HG02852 (cell line): ENCODE data around the gene CCDC178.

Source experiments
- ATAC-seq: cut with Tn5 transposase; IDR thresholded peaks from one replicate; pipeline ENCODE4 v1.9.1; 2021; ENCODE audit warnings: mild to moderate bottlenecking, moderate library complexity; ENCODE audit not compliant: unreplicated experiment

Gene CCDC178

GRCh38 chr18:33135951-33136660 lies 304.4 kb downstream of the CCDC178 start:
- no peak for ATAC-seq

DNA sequence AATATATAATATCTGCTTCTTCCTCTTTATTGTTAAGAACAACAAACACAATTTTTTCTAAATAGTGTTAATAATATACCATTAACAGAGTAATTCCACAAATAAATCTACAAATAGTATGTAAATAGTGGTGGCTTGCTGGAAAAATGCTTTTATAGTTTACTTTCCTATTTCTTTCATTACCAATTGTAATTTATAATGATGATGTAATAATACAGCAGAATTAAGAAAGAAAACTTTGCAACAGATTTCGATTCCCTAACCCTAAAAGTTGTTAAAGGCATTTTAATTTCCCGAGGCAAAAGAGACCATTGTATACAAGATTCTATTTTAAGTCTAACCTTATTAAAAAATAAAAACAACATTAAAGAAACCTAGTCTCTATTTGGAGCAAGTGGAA lies 307.9 kb downstream of the CCDC178 start:
- ATAC-seq, result no peak

GRCh38 chr18:33128581-33128980 lies 311.9 kb downstream of the CCDC178 start:
- ATAC-seq, result no peak

DNA sequence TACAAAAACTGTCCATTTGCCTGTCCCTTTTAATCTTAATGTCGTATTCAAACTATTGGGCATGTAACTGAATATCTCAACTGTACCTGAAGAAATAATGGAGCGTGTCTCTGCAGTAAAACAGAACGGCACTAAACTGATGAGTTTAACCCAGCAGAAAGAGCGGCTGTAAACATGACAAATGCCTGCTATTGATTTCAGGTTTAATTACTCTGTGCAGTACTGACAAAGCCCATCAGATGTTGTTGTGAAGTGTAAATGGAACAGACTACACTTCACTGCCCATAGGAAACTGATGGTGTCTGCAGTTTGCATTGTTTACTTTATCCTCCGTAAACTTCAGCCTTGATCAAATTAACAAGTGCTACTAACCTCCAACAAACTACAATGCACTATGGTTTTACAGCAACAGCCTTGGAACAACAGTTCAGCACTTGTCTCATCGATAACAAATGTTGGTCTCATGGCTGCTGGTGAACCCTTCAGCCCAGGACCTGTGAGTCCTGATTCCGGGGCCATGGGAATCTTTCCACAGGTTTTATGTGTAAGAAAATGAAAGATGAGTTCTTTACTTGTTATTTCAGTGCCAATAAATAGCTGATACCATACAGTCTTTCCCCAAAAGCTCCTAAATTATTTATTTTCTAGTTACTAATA lies 316.5 kb downstream of the CCDC178 start:
- ATAC-seq, result no peak

DNA sequence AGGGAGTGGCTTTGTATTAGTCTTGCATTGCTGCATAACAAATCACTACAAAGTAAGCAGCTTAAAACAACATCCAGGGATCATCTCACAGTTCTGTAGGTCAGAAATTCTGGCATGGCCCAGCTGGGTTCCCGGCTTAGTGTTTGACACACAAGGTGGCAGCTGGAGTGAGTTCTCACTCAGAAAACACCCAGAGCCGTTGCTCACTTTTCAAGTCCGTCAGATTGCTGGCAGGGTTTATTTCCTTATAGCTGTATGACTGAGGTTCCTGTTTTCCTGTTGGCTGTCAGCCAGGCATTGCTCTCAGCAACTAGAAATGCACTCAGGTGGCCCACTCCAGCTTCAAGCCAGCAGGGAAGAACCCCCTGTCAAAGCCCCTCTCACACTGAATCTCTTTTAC lies 324.1 kb downstream of the CCDC178 start:
- no peak for ATAC-seq

GRCh38 chr18:33115917-33116316 lies 324.6 kb downstream of the CCDC178 start:
- ATAC-seq, result no peak

GRCh38 chr18:33115476-33115875 lies 325.0 kb downstream of the CCDC178 start:
- ATAC-seq, result no peak

- ATAC-seq, result no peak
Observed at GRCh38 chr18:33114749-33115148, 325.8 kb downstream of the CCDC178 start.

GRCh38 chr18:33113416-33113815 lies 327.1 kb downstream of the CCDC178 start:
- ATAC-seq, result no peak

DNA sequence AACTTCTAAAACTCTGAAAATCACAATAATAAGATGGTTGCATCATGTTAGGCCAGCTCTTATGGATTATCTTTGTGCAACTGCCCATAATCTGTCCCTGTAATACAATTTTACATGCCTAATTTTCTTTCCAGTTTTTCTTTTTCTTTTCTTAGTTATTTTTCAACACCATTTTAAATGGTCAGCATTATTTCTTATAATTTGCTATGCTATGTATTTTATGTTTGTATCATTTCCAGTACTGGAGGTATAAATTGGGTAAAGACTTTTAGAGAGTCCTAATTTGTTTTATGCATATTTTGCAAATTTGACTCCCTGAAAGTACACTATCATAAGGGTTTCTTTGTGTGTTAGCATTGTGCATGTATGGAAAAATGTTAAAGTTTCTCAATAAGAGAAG lies 333.0 kb downstream of the CCDC178 start:
- no peak for ATAC-seq

DNA sequence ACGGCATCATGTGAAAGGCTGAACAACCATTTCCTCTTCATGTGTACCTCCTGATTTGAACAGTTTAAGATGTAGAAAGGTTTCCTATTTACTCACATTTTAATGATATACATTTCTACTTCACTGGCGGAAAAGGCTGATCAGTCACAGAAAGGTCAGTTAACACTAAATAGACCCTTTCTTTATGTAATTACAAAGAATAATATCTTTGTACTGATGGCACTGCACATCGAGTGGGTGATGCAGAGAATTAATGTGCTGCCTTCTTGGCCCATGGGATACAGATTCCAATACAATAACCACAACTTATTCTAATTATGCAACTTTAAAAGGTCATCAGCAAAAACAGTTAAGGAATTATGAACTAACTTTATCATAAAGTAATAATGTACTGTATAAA lies 339.2 kb downstream of the CCDC178 start:
- no peak for ATAC-seq

GRCh38 chr18:33099626-33100025 lies 340.9 kb downstream of the CCDC178 start:
- no peak for ATAC-seq

DNA sequence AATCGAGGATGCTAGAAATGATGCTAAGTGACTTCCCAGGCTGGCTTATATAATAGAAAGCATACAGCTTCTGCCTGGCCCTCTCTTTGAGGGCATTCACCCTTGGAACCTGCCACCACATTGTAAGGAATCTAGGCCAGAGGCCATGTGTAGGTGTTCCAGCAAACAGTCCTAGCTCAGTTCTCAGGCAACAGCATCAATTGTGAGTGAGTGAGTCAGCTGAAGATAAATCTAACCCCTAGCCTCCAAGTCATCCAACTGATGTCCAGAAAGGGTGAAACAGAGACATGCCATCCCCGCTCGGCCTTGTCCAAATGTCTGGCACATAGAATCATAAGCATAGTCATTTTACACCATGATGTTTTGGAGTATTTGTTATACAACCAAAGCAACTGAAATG lies 343.4 kb downstream of the CCDC178 start:
- ATAC-seq, result no peak

DNA sequence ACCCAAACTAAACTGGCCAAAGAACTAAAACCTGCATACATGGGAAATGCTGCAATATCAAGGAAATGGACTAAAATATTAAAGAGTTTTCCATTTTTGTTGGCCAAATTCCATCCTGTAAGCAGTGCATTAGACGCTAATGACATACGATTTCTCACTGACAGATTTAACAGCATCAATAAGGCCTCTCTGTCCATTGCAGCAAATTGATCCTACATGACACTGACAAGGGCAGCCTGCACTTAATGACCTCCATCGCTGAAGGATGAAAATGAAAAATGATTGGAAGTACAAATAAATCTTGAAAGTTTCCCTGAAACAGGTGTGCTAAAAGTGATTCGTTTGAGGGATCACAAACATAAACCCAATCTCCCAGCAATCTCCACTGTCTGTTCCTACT lies 350.1 kb downstream of the CCDC178 start:
- ATAC-seq, result no peak

DNA sequence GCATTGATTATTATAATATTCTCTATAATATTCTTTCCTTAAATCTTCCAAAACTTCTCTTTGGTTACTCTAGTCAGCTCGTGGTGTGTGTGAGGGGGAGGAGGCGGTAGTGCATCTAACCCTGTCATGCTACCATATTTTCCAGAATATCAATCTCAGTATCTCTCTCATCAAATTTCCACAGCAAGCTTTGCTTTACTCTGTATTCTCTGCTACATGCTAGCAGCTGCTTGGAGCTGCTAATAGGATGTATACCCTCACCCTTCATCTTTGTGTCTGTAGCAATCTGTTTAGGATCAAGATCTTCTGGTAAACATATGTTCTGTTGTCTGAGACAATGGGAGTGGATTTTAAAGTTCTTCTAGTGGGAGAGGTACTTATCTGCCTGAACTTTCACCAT lies 363.9 kb downstream of the CCDC178 start:
- no peak for ATAC-seq

- no peak for ATAC-seq
Observed at GRCh38 chr18:33074125-33074524, 366.4 kb downstream of the CCDC178 start.

DNA sequence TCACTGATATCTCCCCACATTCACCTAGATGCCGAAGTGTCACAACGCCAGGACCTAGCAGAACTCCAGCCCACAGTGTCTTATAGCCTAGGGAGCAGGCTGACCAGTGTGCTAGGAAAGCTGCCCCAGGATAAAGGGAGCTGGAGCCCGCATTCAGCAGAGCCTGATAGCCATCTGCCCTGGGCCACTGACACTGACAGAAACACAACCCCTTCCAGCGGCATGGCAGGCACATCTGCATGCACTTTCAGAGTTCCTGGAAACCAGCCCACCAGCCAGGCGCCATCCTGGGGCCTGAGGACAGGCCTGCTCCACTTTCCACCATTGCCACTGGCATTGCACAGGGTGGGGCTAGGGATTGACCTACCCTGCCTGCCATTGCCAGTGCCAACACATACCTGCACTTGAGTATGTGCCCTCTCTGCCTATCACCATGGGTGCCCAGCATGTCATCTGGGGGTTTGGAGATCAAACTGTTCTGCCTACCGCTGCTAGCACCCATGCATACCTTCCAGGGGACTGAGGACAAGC lies 377.6 kb downstream of the CCDC178 start:
- no peak for ATAC-seq

DNA sequence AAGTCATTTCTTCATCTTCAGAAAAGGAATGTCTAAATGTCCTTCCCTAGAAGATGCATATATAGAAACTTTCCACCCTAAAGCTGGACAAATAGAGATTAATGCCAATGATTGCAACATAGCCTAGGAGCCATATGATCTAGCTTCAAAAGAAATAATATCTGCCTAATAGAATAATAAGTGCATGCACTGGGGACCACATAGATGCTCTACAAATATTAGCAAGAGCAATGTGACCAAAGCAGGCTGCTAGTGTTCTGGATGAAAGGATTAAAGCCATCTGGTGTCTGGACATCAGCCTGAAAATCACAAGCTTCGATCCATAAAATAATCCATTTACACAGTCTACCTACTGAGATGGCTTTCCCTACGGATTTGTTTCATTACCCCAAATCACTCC lies 387.6 kb downstream of the CCDC178 start:
- ATAC-seq, result no peak

GRCh38 chr18:33051407-33051806 lies 389.1 kb downstream of the CCDC178 start:
- no peak for ATAC-seq

- no peak for ATAC-seq
Observed at GRCh38 chr18:33040213-33040612, 400.3 kb downstream of the CCDC178 start.

DNA sequence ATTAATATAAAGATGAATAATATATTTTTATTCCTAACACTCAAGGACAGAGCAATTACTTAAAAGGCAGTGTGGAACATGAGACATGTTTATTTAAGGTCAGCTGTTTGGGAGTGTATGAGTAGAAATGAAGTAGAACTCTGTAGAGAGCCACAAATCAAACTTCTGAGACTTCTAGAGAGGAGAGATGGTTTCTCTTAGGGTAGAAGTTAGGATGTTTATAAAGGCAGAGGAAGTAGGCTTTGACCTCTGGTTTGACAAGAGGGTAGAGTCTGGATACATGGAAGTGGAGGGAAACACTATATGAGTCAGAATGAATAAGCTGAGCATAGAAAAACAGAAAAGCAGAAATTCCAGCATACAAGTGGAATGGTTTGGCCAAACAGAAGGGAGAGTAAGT lies 405.6 kb downstream of the CCDC178 start:
- ATAC-seq, result no peak

DNA sequence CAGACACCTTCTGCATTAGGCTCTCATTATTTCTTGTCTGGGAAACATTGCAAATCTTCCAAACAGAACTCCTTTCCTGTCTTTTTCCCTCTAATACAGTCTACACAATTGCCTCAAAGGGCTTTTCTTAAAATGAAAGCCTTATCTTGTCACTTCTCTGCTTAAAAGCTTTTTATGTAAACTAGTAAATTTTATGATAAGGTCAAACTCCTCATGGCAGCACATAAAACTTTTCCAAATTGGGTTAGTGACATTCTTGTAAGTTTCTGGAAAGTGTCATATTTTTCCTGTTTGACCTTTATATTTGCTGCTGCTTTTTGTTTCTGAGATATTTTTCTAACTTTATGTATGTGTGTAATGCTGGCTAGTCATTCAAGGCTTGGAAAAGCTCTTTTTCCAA lies 406.3 kb downstream of the CCDC178 start:
- no peak for ATAC-seq

DNA sequence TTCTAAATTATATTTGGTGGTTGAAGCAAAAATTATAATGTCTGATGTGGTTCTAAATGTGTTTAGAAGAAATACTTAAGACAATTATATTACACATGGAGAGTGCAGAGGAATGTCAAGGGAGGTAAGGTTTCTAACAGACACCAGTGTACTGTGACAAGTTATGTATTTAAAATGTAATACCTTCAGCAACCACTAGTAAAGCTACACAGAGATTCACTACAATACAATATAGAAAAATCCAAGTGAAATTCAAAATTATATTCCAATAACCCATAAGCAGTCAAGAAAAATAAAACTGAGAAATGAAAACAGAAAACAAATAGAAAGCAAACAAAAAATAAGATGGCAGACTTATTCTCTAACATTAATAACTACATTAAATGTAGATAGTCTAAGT lies 418.2 kb downstream of the CCDC178 start:
- no peak for ATAC-seq
